ENCODE results near the gene ZMYND10. TPM values are rescaled to one million over a fixed set of nuclear protein-coding genes. Genes with fewer than 3 reads are reported as not detected.
A peak's percentile ranks its signal among the peaks of the same experiment; 100 is the strongest.

The ZMYND10 gene
- polyA plus RNA-seq, 1 of the 3 experiments (the other 2 are of a cell fraction): 0.95 TPM

GRCh38 chr3:50352781-50353180 lies 7.2 kb upstream of the ZMYND10 start:
- Histone ChIP-seq H3K4me1 (ENCODE audit: control insufficient read depth in 1 of 2, insufficient read depth in 2 of 2, low read depth in 1 of 2, low read length in 1 of 2) (peaks cover 19 to 74% of the 10 kb centered on the region in 2 experiments; a peak in 2 of 4 replicates), H3K9me2 (no peaks in the 10 kb centered on the region), H4K20me1 (ENCODE audit: insufficient read depth) (peaks cover 51% of the 10 kb centered on the region), H3K9me3 (no peaks in the 10 kb centered on the region), H3K27ac (ENCODE audit: low read depth in 2 of 2, low read length in 1 of 2) (0 out of 4 replicates have a peak overlapping the region, but pooled peaks have one; percentile 20 to 21), H3K27me3 (ENCODE audit: insufficient read depth) (no peaks in the 10 kb centered on the region), H3K4me3 (ENCODE audit: low read depth in 2 of 2, low read length in 1 of 2) (no peak overlapping the region), H3K9ac (no peak overlapping the region), H3F3A (replicated peaks; ENCODE audit: insufficient read depth) (peaks cover 10% of the 10 kb centered on the region), H3K79me2 (ENCODE audit: insufficient read depth) (peaks cover 82% of the 10 kb centered on the region), H3K36me3 (replicated peaks in 1 of 2; ENCODE audit: control insufficient read depth in 1 of 2, insufficient read depth in 2 of 2, low read length in 1 of 2) (peaks cover 18 to 56% of the 10 kb centered on the region in 2 experiments), H2AFZ (ENCODE audit: low read depth) (no peak overlapping the region), H3K4me2 (no peak overlapping the region)
- POLR2A ChIA-PET: interaction anchor here (0.6 to 4.6 kb wide), 4 partner anchors 10 to 536 kb away, joined by 3 to 13 read pairs (median 6); no protein-coding TSS in a partner anchor
- DNase-seq: no peak
- 26% methylated on average over 2 of the region's 2 CpGs for WGBS (ENCODE audit: low lambda C conversion rate)
- TF ChIP-seq CTCF (IDR thresholded peaks at IDR 0.05) (peak; percentile 49), USF1 (IDR thresholded peaks at IDR 0.05; ENCODE audit: borderline replicate concordance, low read depth) (no peak), TCF12 (IDR thresholded peaks at IDR 0.05) (no peak), PBX3 (IDR thresholded peaks at IDR 0.05) (peak; percentile 28; the same call in 1 of the 2 replicates)
- CTCF ChIA-PET: interaction anchor here (0.7 to 6.4 kb wide), 14 partner anchors 15 to 196 kb away, joined by 3 to 57 read pairs (median 6); no protein-coding TSS in a partner anchor

GRCh38 chr3:50351323-50351697 lies 5.8 kb upstream of the ZMYND10 start:
- CTCF ChIA-PET: interaction anchor here (1.1 to 6.0 kb wide), 5 partner anchors 30 to 264 kb away, joined by 3 to 45 read pairs (median 15); no protein-coding TSS in a partner anchor
- peaks cover 67% of the 10 kb centered on the region for H3K79me2 ChIP-seq (ENCODE audit: insufficient read depth)
- H3K9me3 ChIP-seq: no peaks in the 10 kb centered on the region
- H3K36me3 ChIP-seq (replicated peaks in 1 of 2; ENCODE audit: control insufficient read depth in 1 of 2, insufficient read depth in 2 of 2, low read length in 1 of 2): peaks cover 8 to 50% of the 10 kb centered on the region in 2 experiments
- no peaks in the 10 kb centered on the region for H3K27me3 ChIP-seq (ENCODE audit: insufficient read depth)
- H4K20me1 ChIP-seq (ENCODE audit: insufficient read depth): peaks cover 36% of the 10 kb centered on the region
- WGBS (ENCODE audit: low lambda C conversion rate): 26% methylated on average over 6 of the region's 11 CpGs
- H3K27ac ChIP-seq (ENCODE audit: low read depth in 2 of 2, low read length in 1 of 2): peak overlapping the region; percentile 31 to 62; a peak in 3 of 4 replicates
- H3K9me2 ChIP-seq: no peaks in the 10 kb centered on the region
- no peak overlapping the region for H2AFZ ChIP-seq (ENCODE audit: low read depth)
- TF ChIP-seq PBX3 (IDR thresholded peaks at IDR 0.05) (no peak), MEF2A (IDR thresholded peaks at IDR 0.05; ENCODE audit: borderline replicate concordance, low read depth) (no peak), CTCF (IDR thresholded peaks at IDR 0.05) (no peak), FOSL2 (IDR thresholded peaks at IDR 0.05; ENCODE audit: borderline replicate concordance, low read depth) (no peak), MXI1 (IDR thresholded peaks at IDR 0.05; ENCODE audit: low read depth, low read length) (no peak), EP300 (IDR thresholded peaks at IDR 0.05; ENCODE audit: borderline replicate concordance in 1 of 2, low read depth in 1 of 2, low read length in 1 of 2) (no peak), CHD2 (IDR thresholded peaks at IDR 0.05; ENCODE audit: low read length, partially characterized antibody) (no peak), TEAD4 (IDR thresholded peaks at IDR 0.05; ENCODE audit: borderline replicate concordance, insufficient read depth) (no peak), IRF3 (IDR thresholded peaks at IDR 0.05; ENCODE audit: low read depth, low read length) (no peak), SIN3A (IDR thresholded peaks at IDR 0.05; ENCODE audit: borderline replicate concordance, low read depth, low read length) (no peak), USF1 (IDR thresholded peaks at IDR 0.05; ENCODE audit: borderline replicate concordance, low read depth) (no peak), RFX5 (IDR thresholded peaks at IDR 0.05; ENCODE audit: low read length) (no peak)
- peak overlapping the region; percentile 76 to 94 for H3K4me3 ChIP-seq (ENCODE audit: low read depth in 2 of 2, low read length in 1 of 2)
- H3K4me1 ChIP-seq (ENCODE audit: control insufficient read depth in 1 of 2, insufficient read depth in 2 of 2, low read depth in 1 of 2, low read length in 1 of 2): peaks cover 12 to 64% of the 10 kb centered on the region in 2 experiments; a peak in 2 of 4 replicates
- peaks cover 11% of the 10 kb centered on the region for H3F3A ChIP-seq (replicated peaks; ENCODE audit: insufficient read depth)
- POLR2A ChIA-PET: interaction anchor here (0.7 to 3.6 kb wide), 11 partner anchors 8 to 218 kb away, joined by 3 to 31 read pairs (median 8); partner anchors contain the start of genes HEMK1 and TMEM115
- H3K9ac ChIP-seq: peak overlapping the region; percentile 33; the same call in 1 of the 2 replicates
- no peak for DNase-seq
- peak overlapping the region; percentile 98 for H3K4me2 ChIP-seq

Measured in SK-N-SH (cell line).